ENCODE data around the gene KCNC3.

The KCNC3 gene

GRCh38 chr19:50327013-50327412, 2.2 kb downstream of the KCNC3 start:
- DNase-seq, result no peak

DNA sequence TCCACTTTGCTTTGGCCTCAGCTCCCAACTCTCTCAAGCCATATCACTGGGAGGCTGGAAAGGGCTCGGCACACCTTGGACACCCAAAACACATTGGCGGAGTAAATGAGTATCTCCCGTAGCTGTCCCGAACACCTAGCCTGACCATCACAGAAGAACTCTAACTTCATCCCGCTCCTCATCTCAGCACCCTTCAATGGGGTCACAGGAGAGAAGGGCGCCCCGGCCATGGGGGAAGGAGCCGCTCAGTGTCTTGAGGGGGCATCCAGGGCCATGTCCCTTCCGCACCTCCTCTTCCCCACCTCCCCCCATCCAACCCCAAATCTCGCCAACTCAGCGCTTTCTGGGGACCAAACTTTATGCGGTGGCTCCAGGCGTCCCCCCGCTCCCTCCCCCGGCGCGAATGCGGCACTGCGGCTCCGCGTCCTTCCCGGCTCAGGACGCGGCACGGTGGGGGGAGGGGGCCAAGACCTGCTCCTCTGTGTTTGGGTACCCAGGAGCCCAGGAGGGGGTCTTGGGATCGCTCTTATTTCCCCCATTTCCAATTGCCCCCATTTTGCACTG, 3.0 kb downstream of the KCNC3 start:
- DNase-seq, result no peak

GRCh38 chr19:50325310-50326100, 3.7 kb downstream of the KCNC3 start:
- DNase-seq, result peak; percentile 59 to 76

GRCh38 chr19:50324331-50324730, 4.8 kb downstream of the KCNC3 start:
- no peak for DNase-seq

DNA sequence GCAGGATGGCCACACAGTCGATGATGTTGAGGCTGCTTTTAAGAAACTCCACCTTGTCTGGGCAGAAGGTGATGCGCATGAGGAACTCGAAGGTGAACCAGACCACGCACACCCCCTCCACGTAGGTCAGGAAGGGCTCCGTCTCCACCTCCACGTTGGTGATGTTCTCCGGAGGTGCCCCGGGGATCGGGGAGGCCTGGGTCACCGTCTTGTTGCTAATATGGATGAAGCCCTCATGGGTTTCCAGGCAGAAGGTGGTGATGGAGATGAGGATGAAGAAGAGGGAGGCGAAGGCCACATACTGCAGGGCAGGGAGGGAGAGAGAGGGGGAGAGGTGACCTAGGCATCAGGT, 5.4 kb downstream of the KCNC3 start:
- DNase-seq, result no peak

DNA sequence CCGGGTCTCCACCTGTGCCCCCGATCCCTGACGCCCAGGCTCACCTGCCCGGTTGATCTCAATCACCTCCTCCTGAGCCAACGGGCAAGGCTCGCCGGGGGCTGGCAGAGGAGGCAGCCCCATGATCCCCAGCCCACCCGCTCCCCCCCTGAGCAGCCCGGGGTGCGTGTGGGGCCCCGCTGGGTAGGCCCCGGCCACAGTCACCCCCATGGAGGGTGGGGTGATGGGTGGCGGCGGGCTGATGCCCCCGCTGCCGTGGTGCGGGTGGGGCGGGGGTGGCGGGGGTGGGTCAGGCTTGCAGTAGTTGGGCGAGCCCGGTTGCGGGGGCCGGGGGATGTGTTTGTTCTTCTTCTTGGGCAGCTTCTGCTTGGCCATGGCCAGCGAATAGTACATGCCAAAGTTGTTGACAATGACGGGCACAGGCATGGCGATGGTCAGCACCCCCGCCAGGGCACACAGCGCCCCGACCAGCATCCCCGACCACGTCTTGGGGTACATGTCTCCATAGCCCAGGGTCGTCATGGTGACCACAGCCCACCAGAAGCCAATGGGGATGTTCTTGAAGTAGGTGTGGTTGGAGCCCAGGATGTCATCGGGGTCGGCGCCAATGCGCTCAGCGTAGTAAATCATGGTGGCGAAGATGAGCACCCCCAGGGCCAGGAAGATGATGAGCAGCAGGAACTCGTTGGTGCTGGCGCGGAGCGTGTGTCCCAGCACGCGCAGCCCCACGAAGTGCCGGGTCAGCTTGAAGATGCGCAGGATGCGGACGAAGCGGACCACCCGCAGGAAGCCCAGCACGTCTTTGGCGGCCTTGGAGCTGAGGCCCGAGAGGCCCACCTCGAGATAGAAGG, 6.0 kb downstream of the KCNC3 start:
- DNase-seq, result no peak

- DNase-seq, result no peak
These were observed 6.9 kb downstream of the KCNC3 start for GRCh38 chr19:50322234-50322633.

DNA sequence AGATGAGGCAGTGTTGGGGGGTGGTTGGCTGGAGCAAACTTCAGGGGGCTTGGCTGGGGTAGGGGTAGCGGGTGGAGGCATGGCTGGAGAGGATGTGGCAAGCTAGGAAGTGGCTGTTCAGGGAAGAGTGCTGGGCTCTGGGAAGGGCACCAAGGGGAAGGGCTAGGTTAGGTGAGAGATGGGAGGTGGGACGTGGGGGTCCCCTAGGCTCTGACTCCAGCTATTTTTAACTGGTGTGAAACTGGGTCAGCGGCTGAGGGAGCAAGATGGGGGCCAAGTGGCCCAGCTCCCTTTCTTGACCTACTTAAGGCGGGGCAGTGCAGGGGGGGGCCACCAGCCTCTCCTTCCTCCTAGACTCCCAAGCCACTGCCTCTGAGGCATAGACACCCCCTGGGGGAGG, 7.3 kb downstream of the KCNC3 start:
- no peak for DNase-seq

DNA sequence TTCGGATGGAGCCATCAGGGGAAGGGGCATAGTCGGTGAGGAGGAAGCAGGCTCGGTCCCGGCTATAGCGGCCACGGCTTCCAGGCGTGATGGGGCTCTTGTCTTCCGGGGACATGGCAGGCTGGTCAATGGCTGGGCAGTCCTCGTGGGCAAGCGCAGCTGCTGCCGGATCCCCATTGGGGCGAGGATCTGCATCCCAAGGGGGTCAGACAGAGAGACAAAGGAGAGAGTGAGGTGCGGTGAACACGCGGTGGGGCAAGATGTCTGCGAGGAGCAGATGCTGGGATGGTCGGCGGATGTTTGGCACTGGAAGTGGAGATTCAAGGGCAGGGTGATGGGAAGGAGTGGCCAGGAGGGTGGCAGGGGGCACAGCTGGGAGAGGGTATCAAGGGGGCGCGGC, 8.6 kb downstream of the KCNC3 start:
- DNase-seq, result no peak

GRCh38 chr19:50320051-50320450, 9.1 kb downstream of the KCNC3 start:
- DNase-seq, result no peak

GRCh38 chr19:50319156-50319555, 10.0 kb downstream of the KCNC3 start:
- DNase-seq, result no peak

DNA sequence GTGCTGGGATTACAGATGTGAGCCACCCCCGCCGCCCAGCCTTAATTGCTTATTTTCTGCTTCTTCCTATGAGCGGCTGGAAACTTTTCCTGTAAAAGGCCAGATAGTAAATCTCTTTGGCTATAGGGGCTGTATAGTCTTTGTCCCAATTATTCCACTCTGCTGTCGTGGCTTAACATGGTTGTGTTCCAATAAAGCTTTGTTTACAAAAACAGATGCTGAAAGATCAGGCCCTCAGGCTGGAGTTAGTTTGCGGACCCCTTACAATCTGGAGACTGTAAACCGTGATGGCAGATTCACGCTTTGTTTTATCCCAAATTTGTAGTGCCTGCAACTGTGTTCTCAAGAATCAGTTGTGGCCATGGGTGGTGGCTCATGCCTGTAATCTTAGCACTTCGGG, 10.7 kb downstream of the KCNC3 start:
- no peak for DNase-seq

DNA sequence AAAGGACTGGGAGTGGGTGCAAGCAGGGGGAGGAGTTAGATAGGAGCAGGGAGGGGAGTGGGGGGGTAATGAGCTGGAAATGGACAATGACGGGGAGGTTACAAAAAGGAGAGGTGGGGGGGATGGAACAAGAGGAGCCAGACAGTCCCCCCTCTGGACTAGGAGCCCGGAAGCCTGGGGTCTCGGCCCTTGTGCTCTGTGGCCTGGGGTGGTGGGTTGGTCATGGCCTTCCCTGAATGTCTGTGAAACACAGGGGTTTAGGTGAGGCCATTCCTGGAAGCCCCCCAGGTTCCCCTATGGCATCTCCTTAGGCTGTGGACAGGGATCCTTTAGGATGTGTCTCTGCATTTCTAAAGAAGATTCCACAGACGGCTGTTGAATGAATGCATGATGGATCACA, 12.1 kb downstream of the KCNC3 start:
- no peak for DNase-seq

- no peak for DNase-seq
These were observed 13.3 kb downstream of the KCNC3 start for GRCh38 chr19:50315773-50316448.

GRCh38 chr19:50314724-50315708, 14.2 kb downstream of the KCNC3 start:
- DNase-seq, result no peak

DNA sequence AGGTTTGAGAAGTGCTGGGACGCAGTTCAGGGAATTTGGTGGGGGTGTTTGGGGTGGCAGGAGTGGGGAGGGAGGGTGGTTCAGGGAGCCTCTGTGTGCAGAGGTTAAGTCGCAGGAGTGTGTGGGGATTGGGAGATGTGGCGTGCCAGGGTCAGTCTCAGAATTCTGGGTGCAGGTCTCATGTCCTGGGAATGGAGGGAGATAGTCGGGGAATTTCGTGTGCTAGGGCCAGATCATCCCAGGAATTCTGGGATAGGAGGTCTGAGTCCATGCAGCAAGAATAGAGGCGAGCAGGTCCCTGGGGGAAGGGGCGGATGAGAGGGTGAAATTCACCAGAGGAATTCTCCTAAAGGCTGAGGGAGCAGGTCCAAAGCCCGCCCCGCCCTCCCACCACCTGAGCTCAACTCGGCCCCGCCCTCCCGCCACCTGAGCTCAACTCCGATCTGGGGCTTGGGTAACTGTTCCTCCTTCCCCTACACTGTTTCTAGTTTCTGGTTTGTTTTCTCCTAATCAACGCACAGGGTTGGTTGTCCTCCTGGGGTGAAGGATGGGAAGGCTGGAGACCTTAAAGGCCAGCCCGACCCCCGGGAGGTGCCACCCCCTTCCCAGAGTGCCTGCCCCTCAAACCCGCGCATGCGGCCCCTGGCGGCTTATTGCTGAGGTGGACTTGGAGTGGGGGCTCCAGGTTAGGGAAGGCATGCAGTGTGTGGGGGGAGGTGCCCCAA, 15.2 kb downstream of the KCNC3 start:
- DNase-seq, result no peak

- no peak for DNase-seq
These were observed 16.0 kb downstream of the KCNC3 start for GRCh38 chr19:50312967-50313811.

- DNase-seq, result no peak
These were observed 17.2 kb downstream of the KCNC3 start for GRCh38 chr19:50311723-50312635.

DNA sequence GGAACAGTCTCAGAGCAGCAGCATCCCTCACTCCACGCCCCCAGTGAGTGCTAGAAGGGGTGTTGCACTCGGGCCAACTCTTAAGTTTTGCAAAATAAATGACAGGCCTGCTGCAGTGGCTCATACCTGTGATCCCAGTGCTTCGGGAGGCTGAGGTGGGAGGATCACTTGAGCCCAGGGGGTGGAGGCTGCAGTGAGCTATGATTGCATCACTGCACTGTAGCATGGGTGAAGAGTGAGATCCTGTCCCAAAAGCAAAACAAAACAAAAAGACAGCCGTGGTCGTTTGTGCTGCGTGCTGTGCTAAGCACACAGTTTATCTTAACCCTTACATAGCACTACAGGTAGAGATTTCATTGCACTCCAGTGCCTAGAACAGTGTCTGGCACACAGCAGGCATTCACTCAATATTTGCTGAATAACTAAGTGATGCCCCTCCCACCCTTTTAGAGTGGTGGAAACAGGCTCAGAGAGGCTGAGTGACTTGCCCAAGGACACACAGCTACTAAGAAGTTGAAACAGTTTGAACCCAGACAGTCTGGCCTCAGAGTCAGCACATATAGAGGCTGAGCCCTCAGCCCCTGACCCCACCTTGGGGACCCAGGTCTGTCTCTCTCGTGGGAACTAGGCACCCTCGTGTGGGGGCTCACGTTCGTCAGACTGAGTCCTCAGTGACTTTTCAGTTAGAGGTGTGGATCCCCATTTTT, 18.3 kb downstream of the KCNC3 start:
- DNase-seq, result no peak

Measured in stimulated activated CD4-positive, alpha-beta T cell treated with anti-CD3 and anti-CD28 coated beads, Interleukin-4, amount 100 ng/mL, for 4 hours (primary cell).